Activated CD8-positive, alpha-beta memory T cell treated with anti-CD3 and anti-CD28 coated beads for 1 hour (primary cell): ENCODE results near the gene TCEA2.
A peak's percentile ranks its signal among the peaks of the same experiment; 100 is the strongest.

Source experiments
- DNase-seq, 2 donors: peaks; one replicate each; pipeline ENCODE4 v3.0.0-alpha.2; 2020; ENCODE audit warnings: low read depth in 1 of 2; ENCODE audit errors: extremely low read depth in 1 of 2

TCEA2 gene

GRCh38 chr20:64035066-64035932 is 27.7 kb upstream of the TCEA2 start:
- no peak for DNase-seq

- no peak for DNase-seq
Observed at GRCh38 chr20:64035933-64036345, 27.1 kb upstream of the TCEA2 start, which contains the start of gene C20orf204. C20orf204 (plus strand) TSS chr20:64036182; CDS start chr20:64036324, 142 bp downstream.

- no peak for DNase-seq
Observed at GRCh38 chr20:64036346-64037198, 26.4 kb upstream of the TCEA2 start.

GRCh38 chr20:64037199-64037497 is 25.9 kb upstream of the TCEA2 start:
- no peak for DNase-seq

- DNase-seq = no peak
Observed at GRCh38 chr20:64037498-64038213, 25.3 kb upstream of the TCEA2 start.

GRCh38 chr20:64038224-64038564 is 24.8 kb upstream of the TCEA2 start:
- no peak for DNase-seq

- DNase-seq = peak; percentile 24 to 61
Observed at GRCh38 chr20:64038565-64039292, 24.3 kb upstream of the TCEA2 start.

GRCh38 chr20:64039293-64040160 is 23.5 kb upstream of the TCEA2 start:
- DNase-seq = no peak

GRCh38 chr20:64040231-64041039 is 22.6 kb upstream of the TCEA2 start:
- DNase-seq = no peak

GRCh38 chr20:64041040-64041780 is 21.8 kb upstream of the TCEA2 start:
- DNase-seq = no peak

GRCh38 chr20:64041781-64042053 is 21.3 kb upstream of the TCEA2 start:
- no peak for DNase-seq

GRCh38 chr20:64042054-64042781 is 20.8 kb upstream of the TCEA2 start:
- DNase-seq = no peak

- no peak for DNase-seq
Observed at GRCh38 chr20:64043768-64044167, 19.2 kb upstream of the TCEA2 start.

GRCh38 chr20:64044484-64045247 is 18.3 kb upstream of the TCEA2 start:
- no peak for DNase-seq

GRCh38 chr20:64045346-64046011 is 17.5 kb upstream of the TCEA2 start:
- DNase-seq = no peak

- DNase-seq = no peak
Observed at GRCh38 chr20:64047046-64047389, 16.0 kb upstream of the TCEA2 start.

- no peak for DNase-seq
Observed at GRCh38 chr20:64047968-64048401, 15.0 kb upstream of the TCEA2 start.
